HepG2 (cell line): ENCODE measurements around the gene STX12. TPM values are rescaled to one million over a fixed set of nuclear protein-coding genes. Genes with fewer than 3 reads are reported as not detected.
A peak's percentile ranks its signal among the peaks of the same experiment; 100 is the strongest.

ENCODE experiments used
- ATF7-NPFF ChIP-seq: sonication (generic); formaldehyde crosslinking; IDR thresholded peaks from 2 replicates; pipeline ENCODE4 v1.8.1; 2023; ENCODE audit warnings: mild to moderate bottlenecking, low read depth, missing genetic modification reagents, moderate library complexity
- CBX1 ChIP-seq: IDR thresholded peaks from one replicate; pipeline ENCODE4 v1.6.1; 2016; ENCODE audit warnings: antibody characterized with exemption, low read depth
- DPF2 ChIP-seq: sonication (generic); formaldehyde crosslinking; IDR thresholded peaks from 2 replicates; pipeline ENCODE4 v1.4.0; 2020; ENCODE audit warnings: mild to moderate bottlenecking, low read depth, missing genetic modification reagents, borderline replicate concordance
- EHMT2 ChIP-seq: fragments of 200-600 bp; sonication (generic); IDR thresholded peaks from 2 replicates; pipeline ENCODE4 v1.7.0; 2017; ENCODE audit warnings: antibody characterized with exemption, low read depth, low read length, borderline replicate concordance
- EZH2 ChIP-seq: conservative IDR thresholded peaks from 2 replicates; pipeline ENCODE4 v1.6.1; 2012; ENCODE audit warnings: mild to moderate bottlenecking, low read depth, low read length, moderate library complexity
- FOXM1 ChIP-seq: sonication (generic); formaldehyde crosslinking; IDR thresholded peaks from 2 replicates; pipeline ENCODE4 v1.5.0; 2020; ENCODE audit warnings: missing genetic modification reagents
- GFI1 ChIP-seq: sonication (generic); formaldehyde crosslinking; IDR thresholded peaks from 2 replicates; pipeline ENCODE4 v1.5.0; 2020; ENCODE audit warnings: missing genetic modification reagents, mild to moderate bottlenecking, borderline replicate concordance
- KDM2A ChIP-seq: sonication (generic); formaldehyde crosslinking; IDR thresholded peaks from 2 replicates; pipeline ENCODE4 v1.4.0; 2020; ENCODE audit warnings: low read depth, missing genetic modification reagents, borderline replicate concordance
- NFKB2 ChIP-seq: sonication (generic); formaldehyde crosslinking; IDR thresholded peaks from 2 replicates; pipeline ENCODE4 v1.4.0; 2020; ENCODE audit warnings: missing genetic modification reagents, borderline replicate concordance
- POLR2A ChIP-seq, 2 experiments: IDR thresholded peaks; 2 replicates each; pipeline ENCODE4 v1.6.1; 2011; ENCODE audit warnings: low read depth in 2 of 2, low read length in 2 of 2, mild to moderate bottlenecking in 1 of 2, moderate library complexity in 1 of 2; ENCODE audit not compliant: insufficient read depth in 1 of 2
- PRDM15 ChIP-seq: sonication (generic); formaldehyde crosslinking; IDR thresholded peaks from 2 replicates; pipeline ENCODE4 v1.4.0; 2020; ENCODE audit warnings: missing genetic modification reagents
- RFX5 ChIP-seq: IDR thresholded peaks from 2 replicates; pipeline ENCODE4 v1.6.1; 2011; ENCODE audit warnings: low read depth, low read length, improper control_type of control experiment
- RXRA ChIP-seq: sonication (generic); formaldehyde crosslinking; IDR thresholded peaks from 2 replicates; pipeline ENCODE4 v1.5.1; 2020; ENCODE audit warnings: missing genetic modification reagents
- SNAPC4 ChIP-seq: sonication (generic); formaldehyde crosslinking; IDR thresholded peaks from 2 replicates; pipeline ENCODE4 v1.4.0; 2020; ENCODE audit warnings: mild to moderate bottlenecking, missing genetic modification reagents
- TCF7 ChIP-seq: sonication (generic); IDR thresholded peaks from 2 replicates; pipeline ENCODE4 v1.6.1; 2016; ENCODE audit warnings: antibody characterized with exemption, low read depth
- TP53 ChIP-seq: sonication (generic); formaldehyde crosslinking; conservative IDR thresholded peaks from 2 replicates; pipeline ENCODE4 v1.4.0; 2020; ENCODE audit warnings: missing genetic modification reagents
- ZFP36L1 ChIP-seq: sonication (generic); formaldehyde crosslinking; IDR thresholded peaks from 2 replicates; pipeline ENCODE4 v1.8.0; 2022; ENCODE audit warnings: mild to moderate bottlenecking, missing genetic modification reagents, moderate library complexity
- ZMAT5 ChIP-seq: sonication (generic); formaldehyde crosslinking; IDR thresholded peaks from 2 replicates; pipeline ENCODE4 v1.5.0; 2020; ENCODE audit warnings: mild to moderate bottlenecking, low read depth, missing genetic modification reagents, borderline replicate concordance
- ZNF264 ChIP-seq: sonication (generic); formaldehyde crosslinking; IDR thresholded peaks from 2 replicates; pipeline ENCODE4 v1.4.0; 2020; ENCODE audit warnings: missing genetic modification reagents
- ZNF350 ChIP-seq: sonication (generic); formaldehyde crosslinking; IDR thresholded peaks from 2 replicates; pipeline ENCODE4 v1.4.0; 2020; ENCODE audit warnings: mild to moderate bottlenecking, low read depth, missing genetic modification reagents, borderline replicate concordance
- ZNF598 ChIP-seq: sonication (generic); formaldehyde crosslinking; IDR thresholded peaks from 2 replicates; pipeline ENCODE4 v1.5.1; 2020; ENCODE audit warnings: mild to moderate bottlenecking, missing genetic modification reagents, borderline replicate concordance
- polyA plus RNA-seq, 8 experiments: library from polyadenylated mRNA; depleted of rRNA in 3 of 8; stranded (reverse) in 7 of 8; unstranded in 1 of 8; fragments of >200 nt; fragmentation: Illumina TruSeq in 4 of 8; extraction: Trizol in 4 of 8; gene quantifications; 2 replicates each; pipeline versions ENCODE4 v1.2.1 to v1.2.3, GENCODE V29; 2011 to 2016; ENCODE audit warnings: low read depth in 4 of 8, missing spikeins in 1 of 8, mixed read lengths in 1 of 8; ENCODE audit not compliant: insufficient read depth in 1 of 8
- total RNA-seq, 5 experiments: library from RNA; depleted of rRNA; stranded (reverse); fragments of >200 nt; fragmentation: Illumina TruSeq; extraction: Trizol; gene quantifications; 2 replicates each; pipeline ENCODE4 v1.2.3, GENCODE V29; 2016; ENCODE audit warnings: low read depth in 1 of 5

Gene STX12
- total and polyA plus RNA-seq, 2 of the 13 experiments (the other 11 are each of a cell fraction or from before 2014, with no cell fraction given), result 9.0 to 19.7 TPM

- TF ChIP-seq SNAPC4 (no peak), FOXM1 (CRISPR knock-in tag) (no peak), ZFP36L1 (CRISPR knock-in tag) (no peak), GFI1 (CRISPR knock-in tag) (0 out of 2 replicates have a peak, but pooled peaks have one; percentile 24), ZNF350 (CRISPR knock-in tag) (no peak), KDM2A (CRISPR knock-in tag) (no peak), CBX1 (no peak), TCF7 (peak; percentile 24; the same call in 1 of the 2 replicates), ATF7-NPFF (CRISPR knock-in tag) (no peak), ZNF598 (CRISPR knock-in tag) (no peak), RFX5 (0 out of 2 replicates have a peak, but pooled peaks have one; percentile 14), EZH2 (no peak), DPF2 (peak; percentile 31; the same call in 1 of the 2 replicates), TP53 (no peak), PRDM15 (CRISPR knock-in tag) (no peak), EHMT2 (no peak), RXRA (CRISPR knock-in tag) (no peak), ZMAT5 (CRISPR knock-in tag) (no peak), POLR2A (IDR thresholded peaks at IDR 0.05; ENCODE audit: insufficient read depth in 1 of 2, low read depth in 2 of 2, low read length in 2 of 2) (peak in 1 of 2 experiments; percentile 47; a peak in 1 of 4 replicates), ZNF264 (CRISPR knock-in tag) (no peak), NFKB2 (CRISPR knock-in tag) (no peak)
Measured at GRCh38 chr1:27816921-27817630, 44.1 kb downstream of the STX12 start (continued).
